Measurements from ENCODE around the gene LRRTM4. TPM values are rescaled to one million over a fixed set of nuclear protein-coding genes. Genes with fewer than 3 reads are reported as not detected.

LRRTM4 gene
- polyA plus RNA-seq, 1 donor from 2014 or later: 37.1 TPM

DNA sequence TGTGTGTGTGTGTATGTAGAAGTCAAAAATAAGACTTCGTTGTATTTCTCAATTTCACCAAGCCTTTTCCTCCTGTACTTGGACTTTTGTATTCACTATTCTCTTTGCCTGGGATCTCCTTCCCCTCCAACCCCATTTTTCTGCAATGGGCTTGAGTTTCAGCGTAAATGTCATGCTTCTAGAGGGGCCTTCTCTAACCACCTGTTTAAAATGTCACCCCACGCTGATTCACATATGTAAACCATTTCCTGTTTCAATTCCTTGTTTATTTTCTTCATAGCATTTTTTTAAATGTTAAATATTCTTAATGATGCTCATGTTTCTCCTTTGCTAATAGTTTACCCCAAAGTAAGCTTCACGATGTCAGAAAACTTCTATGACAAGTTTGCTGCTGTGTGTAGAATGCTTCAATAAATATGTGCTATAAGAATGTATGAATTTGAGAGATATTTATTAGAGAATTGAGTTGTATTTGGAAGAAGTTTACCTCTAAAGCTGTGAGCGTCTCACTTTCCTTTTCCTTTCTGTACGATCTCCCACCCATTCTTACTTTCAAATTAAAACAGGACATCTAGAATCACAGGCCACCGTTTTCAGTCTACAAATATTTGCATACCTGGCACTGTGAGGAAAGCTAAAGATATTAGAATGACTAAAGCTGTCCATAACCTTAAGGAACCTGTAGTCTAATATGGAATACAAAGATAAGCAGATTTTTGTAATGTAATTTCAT lies 762.4 kb downstream of the LRRTM4 start:
- Histone ChIP-seq H2AFZ (ENCODE audit: low read depth, low read length) (no peak overlapping the region), H3K36me3 (ENCODE audit: insufficient read depth, low read length) (no peaks in the 10 kb centered on the region), H3K9me3 (ENCODE audit: low read length) (no peaks in the 10 kb centered on the region), H4K20me1 (ENCODE audit: insufficient read depth) (no peaks in the 10 kb centered on the region), H3K4me2 (ENCODE audit: low read length) (no peak overlapping the region), H3K9ac (ENCODE audit: low read length) (no peak overlapping the region), H3K9me2 (ENCODE audit: insufficient read depth, low read length) (no peaks in the 10 kb centered on the region), H3K4me3 (ENCODE audit: low read length) (no peak overlapping the region), H3K27ac (ENCODE audit: low read length) (no peak overlapping the region), H3F3A (ENCODE audit: insufficient read depth, low read length, poor library complexity, severe bottlenecking) (no peaks in the 10 kb centered on the region), H3K79me2 (replicated peaks; ENCODE audit: insufficient read depth, low read length) (no peaks in the 10 kb centered on the region), H3K27me3 (ENCODE audit: insufficient read depth, low read depth, low read length) (no peaks in the 10 kb centered on the region)
- no peak for TF ChIP-seq TAF1 (IDR thresholded peaks at IDR 0.05; ENCODE audit: low read depth)
- no peak for TF ChIP-seq RAD21 (conservative IDR thresholded peaks at IDR 0.05)
- TF ChIP-seq MXI1 (conservative IDR thresholded peaks at IDR 0.05; ENCODE audit: poor library complexity, severe bottlenecking): no peak
- no peak for TF ChIP-seq EP300 (conservative IDR thresholded peaks at IDR 0.05; ENCODE audit: poor library complexity, severe bottlenecking)
- no peak for TF ChIP-seq REST (IDR thresholded peaks at IDR 0.05; ENCODE audit: borderline replicate concordance)
- no peak for TF ChIP-seq POLR2AphosphoS5 (IDR thresholded peaks at IDR 0.05)
- TF ChIP-seq, protein P1, sequence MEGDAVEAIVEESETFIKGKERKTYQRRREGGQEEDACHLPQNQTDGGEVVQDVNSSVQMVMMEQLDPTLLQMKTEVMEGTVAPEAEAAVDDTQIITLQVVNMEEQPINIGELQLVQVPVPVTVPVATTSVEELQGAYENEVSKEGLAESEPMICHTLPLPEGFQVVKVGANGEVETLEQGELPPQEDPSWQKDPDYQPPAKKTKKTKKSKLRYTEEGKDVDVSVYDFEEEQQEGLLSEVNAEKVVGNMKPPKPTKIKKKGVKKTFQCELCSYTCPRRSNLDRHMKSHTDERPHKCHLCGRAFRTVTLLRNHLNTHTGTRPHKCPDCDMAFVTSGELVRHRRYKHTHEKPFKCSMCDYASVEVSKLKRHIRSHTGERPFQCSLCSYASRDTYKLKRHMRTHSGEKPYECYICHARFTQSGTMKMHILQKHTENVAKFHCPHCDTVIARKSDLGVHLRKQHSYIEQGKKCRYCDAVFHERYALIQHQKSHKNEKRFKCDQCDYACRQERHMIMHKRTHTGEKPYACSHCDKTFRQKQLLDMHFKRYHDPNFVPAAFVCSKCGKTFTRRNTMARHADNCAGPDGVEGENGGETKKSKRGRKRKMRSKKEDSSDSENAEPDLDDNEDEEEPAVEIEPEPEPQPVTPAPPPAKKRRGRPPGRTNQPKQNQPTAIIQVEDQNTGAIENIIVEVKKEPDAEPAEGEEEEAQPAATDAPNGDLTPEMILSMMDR (IDR thresholded peaks at IDR 0.05; ENCODE audit: poor library complexity, severe bottlenecking): no peak
- no peak for TF ChIP-seq EZH2 (IDR thresholded peaks at IDR 0.05; ENCODE audit: borderline replicate concordance, insufficient read depth, low read length, poor library complexity, severe bottlenecking)
- no peak for TF ChIP-seq SMC3 (conservative IDR thresholded peaks at IDR 0.05; ENCODE audit: poor library complexity)

- Histone ChIP-seq H3K9ac (ENCODE audit: low read length) (no peak overlapping the region), H4K20me1 (ENCODE audit: insufficient read depth) (no peaks in the 10 kb centered on the region), H3K36me3 (ENCODE audit: insufficient read depth, low read length) (no peaks in the 10 kb centered on the region), H3K4me2 (ENCODE audit: low read length) (no peak overlapping the region), H3K27me3 (ENCODE audit: insufficient read depth, low read depth, low read length) (no peaks in the 10 kb centered on the region), H3K4me3 (ENCODE audit: low read length) (no peak overlapping the region), H2AFZ (ENCODE audit: low read depth, low read length) (no peak overlapping the region), H3K9me3 (ENCODE audit: low read length) (no peaks in the 10 kb centered on the region), H3F3A (ENCODE audit: insufficient read depth, low read length, poor library complexity, severe bottlenecking) (no peaks in the 10 kb centered on the region), H3K27ac (ENCODE audit: low read length) (no peak overlapping the region), H3K9me2 (ENCODE audit: insufficient read depth, low read length) (no peaks in the 10 kb centered on the region), H3K79me2 (replicated peaks; ENCODE audit: insufficient read depth, low read length) (no peaks in the 10 kb centered on the region)
- TF ChIP-seq REST (IDR thresholded peaks at IDR 0.05; ENCODE audit: borderline replicate concordance) (no peak), SMC3 (conservative IDR thresholded peaks at IDR 0.05; ENCODE audit: poor library complexity) (no peak)
Observed at GRCh38 chr2:76752506-76752905, 769.7 kb downstream of the LRRTM4 start.
